ENCODE results near the gene QDPR. TPM values are rescaled to one million over a fixed set of nuclear protein-coding genes. Genes with fewer than 3 reads are reported as not detected.

The QDPR gene
- total and polyA plus RNA-seq, 2 donors (not counting 1 experiment from before 2014, with no cell fraction given), result 2.7 to 8.1 TPM

- no peak overlapping the region for H3K27ac Mint-ChIP-seq
- Histone ChIP-seq H3K4me3 (ENCODE audit: control extremely low read depth in 1 of 5, extremely low read depth in 1 of 5, insufficient read depth in 1 of 5, low read depth in 2 of 5, low read length in 4 of 5) (no peak overlapping the region), H2AFZ (ENCODE audit: insufficient read depth, low read depth, low read length, poor library complexity, severe bottlenecking) (no peak overlapping the region), H4K20me1 (ENCODE audit: control insufficient read depth, insufficient read depth, low read length, poor library complexity, severe bottlenecking) (no peaks in the 10 kb centered on the region), H3K27me3 (replicated peaks in 1 of 4; ENCODE audit: control extremely low read depth in 1 of 4, control insufficient read depth in 3 of 4, insufficient read depth in 4 of 4, low read length in 3 of 4) (no peaks in the 10 kb centered on the region), H3K9me3 (ENCODE audit: control extremely low read depth in 1 of 3, control insufficient read depth in 2 of 3, insufficient read depth in 1 of 3, low read length in 2 of 3) (peaks cover 0 to 4% (median 3%) of the 10 kb centered on the region in 3 donors), H3K9ac (ENCODE audit: low read length) (no peak overlapping the region), H3K4me1 (ENCODE audit: control insufficient read depth in 2 of 2, insufficient read depth in 2 of 2, low read length in 2 of 2) (peaks cover 0 to 10% of the 10 kb centered on the region in 2 donors), H3K79me2 (ENCODE audit: control insufficient read depth, insufficient read depth, low read length) (no peaks in the 10 kb centered on the region), H3K27ac (ENCODE audit: low read length in 2 of 2) (no peak overlapping the region), H3K36me3 (replicated peaks in 1 of 2; ENCODE audit: control extremely low read depth in 1 of 2, control insufficient read depth in 1 of 2, extremely low read depth in 1 of 2, insufficient read depth in 2 of 2, low read length in 1 of 2) (no peaks in the 10 kb centered on the region), H3K4me2 (replicated peaks; ENCODE audit: low read depth, low read length, poor library complexity, severe bottlenecking) (no peak overlapping the region)
- H3K9me3 Mint-ChIP-seq (ENCODE audit: insufficient read depth), result no peaks in the 10 kb centered on the region
- CTCF ChIA-PET, result no interaction called here
- POLR2A ChIA-PET, result no interaction called here
- DNase-seq (no peak), ATAC-seq (ENCODE audit: low read depth) (no peak)
- H3K4me3 Mint-ChIP-seq, result no peak overlapping the region
- peaks cover 9% of the 10 kb centered on the region for H3K4me1 Mint-ChIP-seq
- intact Hi-C loops (cut with micrococcal nuclease), result no loop called here
- TF ChIP-seq EZH2 (IDR thresholded peaks at IDR 0.05; ENCODE audit: borderline replicate concordance, insufficient read depth, low read depth, low read length, poor library complexity, severe bottlenecking) (no peak), CTCF (IDR thresholded peaks at IDR 0.05) (no peak)
- 75% methylated on average over 2 of the region's 9 CpGs for WGBS (ENCODE audit: insufficient coverage)
- no peaks in the 10 kb centered on the region for H3K27me3 Mint-ChIP-seq
Observed at GRCh38 chr4:17477774-17478472, 34.0 kb downstream of the QDPR start.

- Mint-ChIP-seq H3K27ac (no peak overlapping the region), H3K27me3 (no peaks in the 10 kb centered on the region), H3K4me3 (no peak overlapping the region), H3K9me3 (ENCODE audit: insufficient read depth) (no peaks in the 10 kb centered on the region), H3K4me1 (peaks cover 9% of the 10 kb centered on the region)
- H4K20me1 ChIP-seq (ENCODE audit: control insufficient read depth, insufficient read depth, low read length, poor library complexity, severe bottlenecking), result no peaks in the 10 kb centered on the region
- no peaks in the 10 kb centered on the region for H3K36me3 ChIP-seq (replicated peaks in 1 of 2; ENCODE audit: control extremely low read depth in 1 of 2, control insufficient read depth in 1 of 2, extremely low read depth in 1 of 2, insufficient read depth in 2 of 2, low read length in 1 of 2)
- no peak for TF ChIP-seq CTCF (IDR thresholded peaks at IDR 0.05)
- TF ChIP-seq EZH2 (IDR thresholded peaks at IDR 0.05; ENCODE audit: borderline replicate concordance, insufficient read depth, low read depth, low read length, poor library complexity, severe bottlenecking), result no peak
- WGBS (ENCODE audit: insufficient coverage), result 20% methylated on average over 1 of the region's 3 CpGs
- ATAC-seq (ENCODE audit: low read depth) (no peak), DNase-seq (no peak)
- no peak overlapping the region for H3K27ac ChIP-seq (ENCODE audit: low read length in 2 of 2)
- intact Hi-C loops (cut with micrococcal nuclease), result no loop called here
- no peak overlapping the region for H3K4me2 ChIP-seq (replicated peaks; ENCODE audit: low read depth, low read length, poor library complexity, severe bottlenecking)
- peaks cover 0 to 4% (median 3%) of the 10 kb centered on the region in 3 donors for H3K9me3 ChIP-seq (ENCODE audit: control extremely low read depth in 1 of 3, control insufficient read depth in 2 of 3, insufficient read depth in 1 of 3, low read length in 2 of 3)
- no peak overlapping the region for H2AFZ ChIP-seq (ENCODE audit: insufficient read depth, low read depth, low read length, poor library complexity, severe bottlenecking)
- no peaks in the 10 kb centered on the region for H3K79me2 ChIP-seq (ENCODE audit: control insufficient read depth, insufficient read depth, low read length)
- H3K9ac ChIP-seq (ENCODE audit: low read length), result no peak overlapping the region
- no peak overlapping the region for H3K4me3 ChIP-seq (ENCODE audit: control extremely low read depth in 1 of 5, extremely low read depth in 1 of 5, insufficient read depth in 1 of 5, low read depth in 2 of 5, low read length in 4 of 5)
- peaks cover 0 to 10% of the 10 kb centered on the region in 2 donors for H3K4me1 ChIP-seq (ENCODE audit: control insufficient read depth in 2 of 2, insufficient read depth in 2 of 2, low read length in 2 of 2)
- ChIA-PET CTCF (no interaction called here), POLR2A (no interaction called here)
- no peaks in the 10 kb centered on the region for H3K27me3 ChIP-seq (replicated peaks in 1 of 4; ENCODE audit: control extremely low read depth in 1 of 4, control insufficient read depth in 3 of 4, insufficient read depth in 4 of 4, low read length in 3 of 4)
Observed at GRCh38 chr4:17476853-17477252, 35.0 kb downstream of the QDPR start.

Data from B cell (primary cell).